DMS 273 treated with DMSO at 0.1 percent for 48 hours (cell line): ENCODE data around the gene CPT1B.
"Not testable (repeated sequence)": the region's sequence is repeated elsewhere in the genome, so short reads cannot be mapped to it uniquely, and the experiment has no call there.

Source experiments
- DNase-seq: peaks from one replicate; lab custom pipeline; 2025; lab: John Stamatoyannopoulos, UW

The CPT1B gene

GRCh38 chr22:50527921-50528681 is 50.1 kb downstream of the CPT1B start:
- no peak for DNase-seq

DNA sequence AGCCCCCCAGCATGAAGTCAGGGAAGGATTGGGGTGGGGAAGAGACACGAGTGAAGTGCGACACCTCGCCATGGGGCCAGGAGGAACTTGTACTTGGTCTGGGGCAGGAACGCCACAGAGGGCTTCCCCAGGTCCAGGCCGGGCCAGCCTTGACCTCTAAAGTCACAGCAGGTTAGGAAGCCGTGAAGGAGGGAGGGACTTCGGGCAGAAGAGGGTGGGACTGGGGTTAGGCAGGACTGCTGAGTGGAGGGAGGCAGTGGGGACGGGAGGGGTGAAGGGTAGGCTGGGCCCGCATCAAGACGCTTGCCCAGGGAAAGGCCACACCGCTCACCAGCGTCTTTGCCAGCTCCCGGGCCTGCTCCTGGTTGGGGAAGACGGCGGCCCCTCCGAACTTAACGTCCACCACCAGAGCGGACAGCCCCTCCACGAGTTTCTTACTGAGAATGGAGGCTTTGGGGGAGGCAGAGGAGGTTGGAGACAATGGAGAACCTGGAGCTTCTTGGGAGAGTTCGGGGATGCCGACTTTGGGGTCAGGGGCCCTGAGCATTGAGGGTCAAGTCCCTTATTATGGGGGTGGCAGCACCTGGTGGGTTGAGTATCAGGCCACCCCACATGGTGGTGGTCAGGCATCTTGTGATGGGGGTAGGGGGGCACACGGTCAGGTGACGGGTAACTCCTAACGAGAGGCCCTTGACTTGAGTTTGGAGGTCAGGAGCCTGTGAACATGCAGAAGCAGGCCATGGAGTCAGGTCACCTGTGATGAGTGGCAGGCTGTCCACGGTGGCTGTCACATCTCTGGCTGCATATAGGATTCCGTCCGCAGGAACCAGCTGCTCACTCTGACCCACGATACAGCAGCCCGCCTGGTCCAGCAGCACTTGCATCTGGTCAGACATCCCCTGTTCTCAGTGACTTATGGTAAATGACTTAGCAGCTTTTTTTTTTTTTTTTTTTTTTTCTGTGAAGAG is 51.1 kb downstream of the CPT1B start:
- no peak for DNase-seq

GRCh38 chr22:50526108-50526833 is 52.0 kb downstream of the CPT1B start:
- DNase-seq = peak; percentile 33

DNA sequence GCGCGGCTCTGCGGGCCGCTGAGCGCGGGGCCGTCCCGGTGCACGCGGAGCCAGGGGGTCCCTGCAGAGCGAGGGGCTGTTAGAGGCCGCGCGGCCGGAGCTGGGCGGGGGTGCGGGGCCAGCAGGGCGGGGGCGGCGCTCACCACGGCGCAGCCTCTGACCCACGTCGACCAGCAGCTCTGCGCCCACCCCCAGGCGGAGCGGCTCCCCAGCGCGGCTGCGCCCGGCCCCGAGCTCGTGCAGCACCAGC is 52.4 kb downstream of the CPT1B start:
- no peak for DNase-seq

DNA sequence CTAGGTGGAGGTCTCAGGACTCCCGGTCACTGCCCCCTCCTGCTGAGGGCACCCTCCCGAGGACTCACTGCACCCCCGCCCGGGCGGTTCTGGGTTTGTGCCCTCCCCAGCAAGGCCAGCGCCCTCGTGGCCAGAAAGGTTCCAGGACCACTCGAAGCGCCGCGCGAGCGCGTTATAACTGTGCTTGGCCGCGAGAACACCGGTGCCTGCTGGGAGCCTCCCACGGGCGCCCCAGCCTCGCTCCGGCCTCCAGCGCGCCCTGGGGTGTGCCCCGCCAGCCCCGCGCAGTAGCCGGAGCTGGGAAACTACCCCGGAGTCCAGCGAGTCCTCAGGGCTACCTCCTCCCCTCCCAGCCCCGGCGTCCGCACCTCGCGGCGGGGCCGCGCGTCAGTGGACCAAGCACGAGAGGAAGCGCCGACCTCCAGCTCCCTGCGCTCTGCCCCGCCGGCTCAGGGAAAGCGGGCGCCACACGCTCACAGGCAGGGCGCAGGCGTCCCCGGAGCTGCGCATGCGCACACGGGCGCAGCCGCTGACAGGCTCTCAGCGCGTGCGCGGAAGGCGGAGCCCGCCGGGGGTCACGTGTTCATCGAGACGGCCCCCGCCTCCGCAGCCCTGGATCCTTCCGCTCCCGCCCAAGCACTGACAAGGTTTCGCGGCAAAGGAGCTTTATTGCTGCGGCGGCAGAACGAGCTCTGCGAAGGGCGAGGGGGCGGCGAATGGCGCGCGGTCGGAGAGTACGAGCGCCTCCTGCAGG is 52.9 kb downstream of the CPT1B start, which contains the start of gene SCO2:
TSS of gene SCO2 (minus strand) at position 495 of the 754 bp plus-strand sequence. CDS start 1,187 bp downstream, outside the sequence.
- DNase-seq = peak; percentile 83

DNA sequence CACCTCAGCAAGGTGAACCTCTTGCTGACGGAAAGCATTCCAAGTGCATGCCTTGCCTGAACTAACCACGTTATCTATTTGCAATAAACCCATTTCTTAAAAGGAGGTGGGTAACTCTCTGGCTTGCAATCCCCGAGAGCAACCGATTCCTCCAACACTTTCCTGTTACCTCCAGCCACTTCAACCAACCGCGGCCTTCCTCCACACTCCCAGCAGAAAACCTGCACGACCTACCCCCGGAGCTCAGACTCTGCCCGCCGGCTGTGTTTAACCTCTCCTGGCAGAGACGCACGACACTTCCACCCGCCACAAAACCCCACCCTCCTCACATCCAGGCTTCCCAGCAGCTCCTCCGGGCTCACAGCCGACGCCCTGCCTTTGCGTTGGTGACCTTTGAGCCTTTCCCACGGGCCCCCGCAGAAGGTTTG is 53.5 kb downstream of the CPT1B start:
- no peak for DNase-seq

DNA sequence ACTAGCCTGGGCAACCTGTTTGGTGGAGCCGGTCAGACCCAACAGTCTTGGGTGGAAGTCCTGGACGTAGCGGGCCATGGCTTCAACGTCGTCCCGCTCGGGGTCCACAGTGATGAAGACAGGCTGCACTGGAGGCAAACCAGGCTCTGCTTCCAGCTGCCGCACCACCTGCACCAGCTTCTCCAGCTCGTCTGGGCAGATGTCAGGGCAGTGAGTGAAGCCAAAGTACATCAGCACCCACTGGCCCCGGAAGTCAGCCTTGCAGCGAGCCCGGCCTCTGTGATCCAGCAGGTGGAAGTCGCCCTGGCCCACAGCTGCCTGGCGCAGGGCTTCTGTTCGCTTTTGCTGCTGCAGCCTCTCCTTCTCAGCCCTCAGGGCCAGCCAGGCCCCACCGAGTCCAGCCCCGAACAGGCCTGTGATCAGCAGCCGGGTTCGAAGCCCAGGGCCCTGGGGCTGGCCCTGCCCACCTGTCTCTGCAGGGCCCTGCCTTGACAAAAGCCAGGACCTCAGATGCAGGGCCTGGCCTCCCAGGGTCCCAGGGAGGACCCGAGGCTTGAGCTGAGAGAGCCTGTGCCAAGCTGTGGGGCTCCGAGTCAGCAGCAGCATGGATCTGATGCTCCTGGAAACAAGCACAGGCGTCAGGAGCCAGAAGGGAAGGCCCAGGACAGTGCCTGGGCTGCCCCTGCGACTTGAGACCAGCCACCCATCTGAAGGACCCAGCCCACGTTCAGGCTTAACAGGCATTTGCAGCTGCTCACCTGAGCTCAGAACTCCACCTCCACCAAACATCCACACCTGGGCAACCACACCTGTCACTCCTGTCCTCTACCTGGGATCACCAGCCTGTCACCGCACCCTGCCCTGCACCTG is 54.2 kb downstream of the CPT1B start:
- no peak for DNase-seq

DNA sequence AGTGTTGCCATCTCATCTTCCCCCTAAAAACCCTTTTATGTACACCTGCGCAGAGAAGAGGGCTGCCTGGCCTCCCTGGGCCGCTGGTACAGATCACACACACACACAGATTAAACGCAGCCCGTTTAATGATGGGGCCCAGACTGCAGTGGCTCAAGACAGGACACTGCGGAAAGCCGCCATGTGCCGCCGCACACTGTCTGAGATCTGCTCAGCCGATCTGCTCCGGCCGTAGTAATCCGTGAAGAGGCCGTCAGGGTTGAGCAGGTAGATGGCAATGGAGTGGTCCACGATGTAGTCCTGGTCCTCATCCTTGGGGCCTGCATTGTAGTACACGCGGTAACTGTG is 54.8 kb downstream of the CPT1B start:
- no peak for DNase-seq

GRCh38 chr22:50522806-50523438 is 55.3 kb downstream of the CPT1B start:
- DNase-seq = no peak

DNA sequence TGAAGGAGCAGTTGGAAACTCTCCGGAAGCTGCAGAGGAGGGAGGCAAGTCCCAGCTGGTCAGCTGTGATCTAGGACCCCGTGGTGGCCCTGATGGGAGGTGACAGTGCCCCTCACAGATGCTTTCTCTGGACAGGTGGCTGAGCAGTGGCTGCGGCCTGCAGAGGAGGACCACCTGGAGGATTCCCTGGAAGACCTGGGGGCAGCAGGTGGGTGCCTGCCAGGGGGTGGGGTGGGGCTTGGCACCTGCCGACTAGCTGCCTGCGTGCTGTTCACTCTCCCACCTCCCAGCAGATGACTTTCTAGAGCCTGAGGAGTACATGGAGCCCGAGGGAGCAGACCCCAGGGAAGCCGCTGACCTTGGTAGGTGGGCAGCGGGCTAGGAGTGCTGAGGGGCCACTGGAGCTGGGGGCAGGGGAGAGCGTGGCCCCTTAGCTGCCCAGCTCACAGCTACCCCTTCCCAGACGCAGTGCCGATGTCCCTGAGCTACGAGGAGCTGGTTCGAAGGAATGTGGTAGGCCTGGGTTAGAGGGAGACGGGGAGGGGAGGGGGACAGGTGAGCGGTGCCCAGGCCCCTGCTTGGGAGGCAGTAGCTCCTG is 55.9 kb downstream of the CPT1B start:
- no peak for DNase-seq

- DNase-seq = no peak
Observed at GRCh38 chr22:50521710-50522109, 56.5 kb downstream of the CPT1B start.

DNA sequence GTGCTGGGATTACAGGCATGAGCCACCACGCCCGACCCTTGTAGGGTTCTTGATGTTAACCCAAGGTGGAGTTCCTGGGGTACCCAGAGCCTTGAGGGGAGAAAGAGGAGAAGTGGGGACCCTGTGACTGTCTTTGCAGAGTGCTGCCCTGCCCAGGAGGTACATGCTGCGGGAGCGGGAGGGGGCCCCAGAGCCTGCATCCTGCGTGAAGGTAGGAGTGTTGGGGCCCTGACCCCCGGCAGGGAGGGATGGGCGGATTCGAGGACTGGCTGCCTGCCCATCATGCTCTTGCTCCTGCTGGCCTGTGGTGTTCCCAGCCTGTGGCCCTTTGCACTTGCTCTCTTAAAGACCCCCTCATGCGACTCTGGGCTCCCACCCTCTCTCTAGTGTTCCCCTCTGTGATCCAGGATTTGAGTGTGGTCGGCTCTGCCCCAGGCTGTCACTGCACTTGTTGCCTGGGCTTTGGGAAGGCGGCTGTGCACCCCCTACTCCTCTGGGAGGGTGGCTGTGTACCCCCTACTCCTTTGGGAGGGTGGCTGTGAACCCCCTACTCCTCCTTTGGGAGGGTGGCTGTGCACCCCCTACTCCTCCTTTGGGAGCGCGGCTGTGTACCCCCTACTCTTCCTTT is 57.3 kb downstream of the CPT1B start:
- no peak for DNase-seq

DNA sequence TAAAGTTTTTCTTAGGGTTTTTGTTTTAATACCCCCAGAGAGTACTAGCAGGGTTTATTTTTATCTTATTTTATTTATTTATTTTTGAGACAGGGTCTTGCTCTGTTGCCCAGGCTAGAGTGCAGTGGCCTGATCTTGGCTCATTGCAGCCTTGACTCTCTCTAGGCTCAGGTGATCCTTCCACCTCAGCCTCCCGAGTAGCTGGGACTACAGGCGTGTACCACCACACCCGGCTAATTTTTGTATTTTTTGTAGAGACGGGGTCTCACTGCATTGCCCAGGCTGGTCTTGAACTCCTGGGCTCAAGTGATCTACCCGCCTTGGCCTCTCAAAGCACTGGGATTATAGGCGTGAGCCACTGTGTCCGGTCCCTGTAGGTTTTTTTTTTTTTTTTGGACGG is 58.0 kb downstream of the CPT1B start:
- not testable (repeated sequence) for DNase-seq

DNA sequence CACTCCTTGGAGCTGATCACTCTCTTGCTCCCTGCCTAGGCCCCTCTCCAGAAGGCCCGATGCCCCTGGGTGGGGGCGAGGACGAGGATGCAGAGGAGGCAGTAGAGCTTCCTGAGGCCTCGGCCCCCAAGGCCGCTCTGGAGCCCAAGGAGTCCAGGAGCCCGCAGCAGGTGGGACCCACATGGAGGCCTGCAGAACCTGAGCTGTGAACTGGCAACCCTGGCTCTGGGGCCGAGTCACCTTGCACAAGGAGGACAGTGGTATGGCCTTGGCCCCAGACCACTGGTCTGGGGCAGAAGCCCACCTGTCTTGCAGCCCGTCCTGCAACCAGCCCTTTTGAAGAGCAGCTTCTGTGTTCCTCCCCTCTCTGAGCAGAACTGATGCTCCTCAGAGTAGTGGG is 59.1 kb downstream of the CPT1B start:
- no peak for DNase-seq
